A673 (cell line): ENCODE measurements around the gene ARMH2. TPM values are rescaled to one million over a fixed set of nuclear protein-coding genes. Genes with fewer than 3 reads are reported as not detected.

Experiments
- Bru-seq: library from RNA; stranded (reverse); fragments of 400-500 nt; gene quantifications from one replicate; lab custom pipeline; 2021; lab: Mats Ljungman, UMichigan
- BruChase-seq, 2 experiments: library from RNA; stranded (reverse); fragments of 400-500 nt; gene quantifications; one replicate each; lab custom pipeline; 2021; lab: Mats Ljungman, UMichigan
- BruUV-seq: library from RNA; stranded (reverse); fragments of 400-500 nt; replicated peaks from 2 replicates; lab custom pipeline; 2021; lab: Mats Ljungman, UMichigan
- CTCF ChIA-PET: fragments of 300-600 bp; sonication (Branson Sonifier 250); formaldehyde crosslinking; loops from one replicate; lab custom pipeline; 2022; ENCODE audit warnings: antibody characterized with exemption; lab: Charles Lee
- POLR2A ChIA-PET: fragments of 300-600 bp; sonication (Branson Sonifier 250); formaldehyde crosslinking; loops from one replicate; lab custom pipeline; 2022; ENCODE audit warnings: antibody characterized with exemption; ENCODE audit not compliant: low non-redundant PET; lab: Charles Lee
- DNase-seq: peaks from one replicate; pipeline ENCODE4 v3.0.0-alpha.2; 2015; ENCODE audit warnings: low spot score
- H3K27ac ChIP-seq: fragments of 200-600 bp; sonication (generic); 2 replicates; pipeline ENCODE4 v1.5.1; 2016; ENCODE audit warnings: mixed run types, low read depth, mild to moderate bottlenecking, mixed read lengths, antibody characterized with exemption, low read length; ENCODE audit not compliant: poor library complexity, severe bottlenecking
- H3K27me3 ChIP-seq: fragments of 200-600 bp; sonication (generic); replicated peaks from 2 replicates; pipeline ENCODE4 v1.6.1; 2017; ENCODE audit warnings: mixed run types, low read depth, mild to moderate bottlenecking, mixed read lengths, antibody characterized with exemption, low read length; ENCODE audit not compliant: insufficient read depth, poor library complexity
- H3K36me3 ChIP-seq: fragments of 200-600 bp; sonication (generic); 2 replicates; pipeline ENCODE4 v1.6.1; 2016; ENCODE audit warnings: mixed run types, mild to moderate bottlenecking, mixed read lengths, antibody characterized with exemption, low read length; ENCODE audit not compliant: insufficient read depth, poor library complexity, severe bottlenecking
- H3K4me1 ChIP-seq: fragments of 200-600 bp; sonication (generic); 2 replicates; pipeline ENCODE4 v1.6.1; 2017; ENCODE audit warnings: mixed run types, mild to moderate bottlenecking, mixed read lengths, antibody characterized with exemption, low read length; ENCODE audit not compliant: insufficient read depth, poor library complexity, severe bottlenecking
- H3K4me3 ChIP-seq: fragments of 200-600 bp; sonication (generic); 2 replicates; pipeline ENCODE4 v1.5.1; 2016; ENCODE audit warnings: low read depth, mixed run types, mild to moderate bottlenecking, mixed read lengths, low read length; ENCODE audit not compliant: poor library complexity, severe bottlenecking
- H3K9me3 ChIP-seq: fragments of 200-600 bp; sonication (generic); 2 replicates; pipeline ENCODE4 v1.6.1; 2016; ENCODE audit warnings: mixed run types, low read depth, mild to moderate bottlenecking, mixed read lengths, antibody characterized with exemption, low read length; ENCODE audit not compliant: poor library complexity, severe bottlenecking
- CTCF ChIP-seq: fragments of 300-800, 200-600 bp; sonication (generic); conservative IDR thresholded peaks from 2 replicates; pipeline ENCODE4 v1.5.1; 2017; ENCODE audit warnings: low read depth, mild to moderate bottlenecking, antibody characterized with exemption, low read length, moderate library complexity, mixed read lengths
- EZH2 ChIP-seq: fragments of 200-600 bp; sonication (generic); IDR thresholded peaks from 2 replicates; pipeline ENCODE4 v1.6.1; 2017; ENCODE audit warnings: borderline replicate concordance, low read depth, mild to moderate bottlenecking, mixed read lengths, antibody characterized with exemption, low read length; ENCODE audit not compliant: poor library complexity, severe bottlenecking
- intact Hi-C: fragments of 100-400 bp; cut with micrococcal nuclease; formaldehyde crosslinking; loops from one replicate; pipeline ENCODE4 v1.10.0; 2022; ENCODE audit not compliant: unreplicated experiment
- long read RNA-seq: library from polyadenylated mRNA; stranded (forward); transcript quantifications from one replicate; pipeline ENCODE4 v2.0.0, GENCODE V29; 2022
- total RNA-seq: library from RNA; stranded (reverse); gene quantifications from 2 replicates; pipeline ENCODE4 v1.2.3, GENCODE V29; 2021

Gene ARMH2
- total RNA-seq (not detected in 2 replicates), Bru-seq, nascent RNA (not detected), BruChase-seq, experiment 1, labeled RNA remaining after a 2-hour chase (not detected), BruChase-seq, experiment 2, labeled RNA remaining after a 6-hour chase (not detected)
- long read RNA-seq: 0 reads

- intact Hi-C loops: no loop called here
Measured at GRCh38 chr6:24798740-24799540, at the start of gene ARMH2. ARMH2 (minus strand) TSS chr6:24798917; CDS start chr6:24798857, 60 bp downstream.

GRCh38 chr6:24848461-24848860 is 49.7 kb upstream of the ARMH2 start:
- CTCF ChIA-PET: no interaction called here
- BruUV-seq: no TSS peak

More at GRCh38 chr6:24798740-24799540, at the start of gene ARMH2:
- ChIA-PET POLR2A (no interaction called here), CTCF (no interaction called here)
- TF ChIP-seq CTCF: no peak
- TF ChIP-seq EZH2: no peak
- Histone ChIP-seq H3K4me1 (peaks cover 10% of the 10 kb centered on the region), H3K9me3 (no peaks in the 10 kb centered on the region), H3K4me3 (no peak within 1 kb of the TSS), H3K36me3 (no peaks in the 10 kb centered on the region), H3K27me3 (no peaks in the 10 kb centered on the region), H3K27ac (no peak within 1 kb of the TSS)
- DNase-seq: no peak
- no TSS peak for BruUV-seq

GRCh38 chr6:24847402-24847801 is 48.7 kb upstream of the ARMH2 start:
- intact Hi-C loops: no loop called here
- Histone ChIP-seq H3K27me3 (no peaks in the 10 kb centered on the region), H3K4me1 (no peaks in the 10 kb centered on the region), H3K9me3 (no peaks in the 10 kb centered on the region), H3K27ac (no peak overlapping the region), H3K36me3 (no peaks in the 10 kb centered on the region), H3K4me3 (no peak overlapping the region)
- ChIA-PET POLR2A (no interaction called here), CTCF (no interaction called here)
- TF ChIP-seq CTCF: no peak
- TF ChIP-seq EZH2: no peak
- no peak for DNase-seq
- BruUV-seq: no TSS peak

More at GRCh38 chr6:24848461-24848860, 49.7 kb upstream of the ARMH2 start:
- Histone ChIP-seq H3K4me3 (no peak overlapping the region), H3K9me3 (no peaks in the 10 kb centered on the region), H3K27me3 (no peaks in the 10 kb centered on the region), H3K36me3 (no peaks in the 10 kb centered on the region), H3K27ac (no peak overlapping the region), H3K4me1 (no peaks in the 10 kb centered on the region)
- POLR2A ChIA-PET: no interaction called here
- intact Hi-C loops: no loop called here
- no peak for DNase-seq
- TF ChIP-seq CTCF (no peak), EZH2 (no peak)
